Activated B cell treated with CpG ODN at 0.5 μM for 24 hours (primary cell): ENCODE data around the gene PPP1R18. TPM values are rescaled to one million over a fixed set of nuclear protein-coding genes. Genes with fewer than 3 reads are reported as not detected.

Experiments used
- ATAC-seq: fragments of 200-7000 bp; cut with Tn5 transposase; one replicate; pipeline ENCODE4 v1.10.0; 2021; ENCODE audit warnings: low read depth, mild to moderate bottlenecking, moderate library complexity
- CTCF ChIA-PET: fragments of 350-600 bp; sonication (Branson Sonifier 250); formaldehyde crosslinking; loops from one replicate; lab custom pipeline; 2021; ENCODE audit warnings: antibody characterized with exemption; lab: Charles Lee
- POLR2A ChIA-PET: fragments of 350-600 bp; sonication (Branson Sonifier 250); formaldehyde crosslinking; loops from one replicate; lab custom pipeline; 2021; ENCODE audit warnings: antibody characterized with exemption; lab: Charles Lee
- DNase-seq: peaks from one replicate; pipeline ENCODE4 v3.0.0; 2022
- H3K27ac Mint-ChIP-seq: one replicate; pipeline ENCODE4 v1.8.0; 2020; ENCODE audit warnings: mixed read lengths
- H3K27me3 Mint-ChIP-seq: one replicate; pipeline ENCODE4 v1.8.0; 2021; ENCODE audit warnings: mixed read lengths
- H3K36me3 Mint-ChIP-seq: one replicate; pipeline ENCODE4 v1.8.0; 2021; ENCODE audit warnings: low read depth, mixed read lengths
- H3K4me1 Mint-ChIP-seq: one replicate; pipeline ENCODE4 v1.8.0; 2021; ENCODE audit warnings: mixed read lengths
- H3K4me3 Mint-ChIP-seq: one replicate; pipeline ENCODE4 v1.8.0; 2020; ENCODE audit warnings: mild to moderate bottlenecking, mixed read lengths
- H3K9me3 Mint-ChIP-seq: one replicate; pipeline ENCODE4 v1.8.0; 2020; ENCODE audit warnings: mixed read lengths
- intact Hi-C: fragments of 100-400 bp; cut with micrococcal nuclease; formaldehyde crosslinking; loops from one replicate; pipeline ENCODE4 v1.15.1; 2024
- total RNA-seq: library from RNA; stranded (reverse); gene quantifications from 2 replicates; pipeline ENCODE4 v1.2.3, GENCODE V29; 2022
- TF ChIP-seq, protein P1 (sequence below): fragments of 200-600 bp; IDR thresholded peaks from one replicate; pipeline ENCODE4 v1.8.0; 2022; ENCODE audit warnings: antibody characterized with exemption, mild to moderate bottlenecking

The PPP1R18 gene
- total RNA-seq, 1 donor from 2014 or later: 104 TPM

DNA sequence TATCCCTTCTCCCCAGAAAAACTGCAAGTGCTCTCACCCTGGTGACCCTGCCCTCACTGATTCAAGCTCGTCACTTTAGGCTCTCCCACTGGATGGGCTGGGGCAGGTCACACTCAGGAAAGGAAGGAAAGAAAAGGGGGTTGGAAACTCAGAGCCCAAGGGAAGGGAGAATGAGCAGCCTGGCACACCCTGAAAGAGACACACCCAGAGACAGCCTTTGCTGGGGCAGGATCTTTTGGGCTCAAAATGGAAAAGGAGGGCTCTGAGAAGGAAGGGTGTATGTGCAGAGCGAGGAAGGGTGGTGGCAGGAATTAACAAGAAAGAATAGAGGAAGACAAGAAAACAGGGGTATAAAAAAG lies 2.5 kb downstream of the PPP1R18 start:
- intact Hi-C loops: loop anchor here (2.0 to 10.0 kb wide), 4 partner anchors 67 to 881 kb away; partner anchors contain the start of genes GTF2H4, MRPS18B, PPP1R10 and TRIM26
- peaks cover 82% of the 10 kb centered on the region for H3K4me1 Mint-ChIP-seq
- no peaks in the 10 kb centered on the region for H3K9me3 Mint-ChIP-seq
- H3K4me3 Mint-ChIP-seq: peak overlapping the region; percentile 92
- H3K36me3 Mint-ChIP-seq: peaks cover 59% of the 10 kb centered on the region
- POLR2A ChIA-PET: interaction anchor here (0.7 to 15.3 kb wide), 9 partner anchors 8 to 519 kb away, joined by 3 to 697 read pairs (median 4); partner anchors contain the start of genes ABCF1, MDC1, MRPS18B and PPP1R10
- H3K27me3 Mint-ChIP-seq: no peaks in the 10 kb centered on the region
- H3K27ac Mint-ChIP-seq: peak overlapping the region; percentile 99
- no peak for ATAC-seq
- CTCF ChIA-PET: interaction anchor here (1.0 to 15.7 kb wide), 2 partner anchors 12 to 44 kb away, joined by 4 to 576 read pairs; partner anchors contain the start of genes DHX16 and TUBB
- TF ChIP-seq, protein P1, sequence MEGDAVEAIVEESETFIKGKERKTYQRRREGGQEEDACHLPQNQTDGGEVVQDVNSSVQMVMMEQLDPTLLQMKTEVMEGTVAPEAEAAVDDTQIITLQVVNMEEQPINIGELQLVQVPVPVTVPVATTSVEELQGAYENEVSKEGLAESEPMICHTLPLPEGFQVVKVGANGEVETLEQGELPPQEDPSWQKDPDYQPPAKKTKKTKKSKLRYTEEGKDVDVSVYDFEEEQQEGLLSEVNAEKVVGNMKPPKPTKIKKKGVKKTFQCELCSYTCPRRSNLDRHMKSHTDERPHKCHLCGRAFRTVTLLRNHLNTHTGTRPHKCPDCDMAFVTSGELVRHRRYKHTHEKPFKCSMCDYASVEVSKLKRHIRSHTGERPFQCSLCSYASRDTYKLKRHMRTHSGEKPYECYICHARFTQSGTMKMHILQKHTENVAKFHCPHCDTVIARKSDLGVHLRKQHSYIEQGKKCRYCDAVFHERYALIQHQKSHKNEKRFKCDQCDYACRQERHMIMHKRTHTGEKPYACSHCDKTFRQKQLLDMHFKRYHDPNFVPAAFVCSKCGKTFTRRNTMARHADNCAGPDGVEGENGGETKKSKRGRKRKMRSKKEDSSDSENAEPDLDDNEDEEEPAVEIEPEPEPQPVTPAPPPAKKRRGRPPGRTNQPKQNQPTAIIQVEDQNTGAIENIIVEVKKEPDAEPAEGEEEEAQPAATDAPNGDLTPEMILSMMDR: no peak
- DNase-seq: no peak

DNA sequence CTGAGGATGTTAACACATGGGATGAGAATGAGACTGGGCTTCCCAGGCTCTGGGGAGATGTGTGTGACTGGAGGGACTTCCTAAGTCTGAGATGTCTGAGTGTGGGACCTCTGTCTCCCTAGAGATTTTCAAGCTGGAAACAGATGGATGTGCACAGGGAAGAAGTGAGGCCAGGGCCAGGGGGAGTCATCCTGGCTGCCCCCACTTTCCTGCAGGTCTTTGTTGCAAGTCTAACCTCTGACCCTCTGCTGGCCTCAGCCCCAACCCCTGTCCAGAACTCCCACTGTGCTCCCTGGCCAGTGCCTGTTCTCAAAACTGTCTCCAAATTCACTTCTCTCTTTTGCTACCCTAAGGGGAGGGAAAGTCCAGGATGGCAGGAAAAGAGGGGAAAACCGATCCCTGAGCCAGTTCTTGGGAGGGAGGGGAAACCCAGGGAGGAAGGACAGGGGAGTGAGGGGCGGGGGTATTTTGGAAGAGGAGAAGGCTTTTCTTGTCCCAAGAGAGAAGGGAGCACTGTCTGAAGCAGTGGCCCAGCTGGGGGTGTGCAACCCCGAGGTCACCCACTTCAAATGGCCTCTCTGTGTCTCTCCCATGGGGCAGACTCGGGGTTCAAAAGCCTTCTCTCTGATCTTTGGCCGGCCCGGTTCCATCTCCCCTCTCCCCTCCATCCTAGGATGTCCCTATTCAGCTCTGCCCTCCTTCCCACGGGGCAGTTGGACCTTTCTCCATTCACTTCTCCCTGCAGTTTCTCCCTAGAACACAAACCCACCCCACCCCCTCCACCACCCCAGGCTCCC lies 3.1 kb downstream of the PPP1R18 start:
- H3K4me3 Mint-ChIP-seq: peak overlapping the region; percentile 92
- intact Hi-C loops: loop anchor here (2.0 to 10.0 kb wide), 4 partner anchors 67 to 881 kb away; partner anchors contain the start of genes GTF2H4, MRPS18B, PPP1R10 and TRIM26
- H3K36me3 Mint-ChIP-seq: peaks cover 65% of the 10 kb centered on the region
- TF ChIP-seq, protein P1: no peak
- no peaks in the 10 kb centered on the region for H3K27me3 Mint-ChIP-seq
- H3K9me3 Mint-ChIP-seq: no peaks in the 10 kb centered on the region
- H3K27ac Mint-ChIP-seq: peak overlapping the region; percentile 99
- ChIA-PET CTCF (interaction anchor here (15.7 kb wide), 1 partner anchor 45 kb away, joined by 576 read pairs; the partner anchor contains the start of gene TUBB), POLR2A (interaction anchor here (0.6 to 15.3 kb wide), 13 partner anchors 9 to 520 kb away, joined by 3 to 697 read pairs (median 9); partner anchors contain the start of genes DHX16, MDC1, MRPS18B and NRM)
- H3K4me1 Mint-ChIP-seq: peaks cover 82% of the 10 kb centered on the region
- DNase-seq (no peak), ATAC-seq (no peak)

DNA sequence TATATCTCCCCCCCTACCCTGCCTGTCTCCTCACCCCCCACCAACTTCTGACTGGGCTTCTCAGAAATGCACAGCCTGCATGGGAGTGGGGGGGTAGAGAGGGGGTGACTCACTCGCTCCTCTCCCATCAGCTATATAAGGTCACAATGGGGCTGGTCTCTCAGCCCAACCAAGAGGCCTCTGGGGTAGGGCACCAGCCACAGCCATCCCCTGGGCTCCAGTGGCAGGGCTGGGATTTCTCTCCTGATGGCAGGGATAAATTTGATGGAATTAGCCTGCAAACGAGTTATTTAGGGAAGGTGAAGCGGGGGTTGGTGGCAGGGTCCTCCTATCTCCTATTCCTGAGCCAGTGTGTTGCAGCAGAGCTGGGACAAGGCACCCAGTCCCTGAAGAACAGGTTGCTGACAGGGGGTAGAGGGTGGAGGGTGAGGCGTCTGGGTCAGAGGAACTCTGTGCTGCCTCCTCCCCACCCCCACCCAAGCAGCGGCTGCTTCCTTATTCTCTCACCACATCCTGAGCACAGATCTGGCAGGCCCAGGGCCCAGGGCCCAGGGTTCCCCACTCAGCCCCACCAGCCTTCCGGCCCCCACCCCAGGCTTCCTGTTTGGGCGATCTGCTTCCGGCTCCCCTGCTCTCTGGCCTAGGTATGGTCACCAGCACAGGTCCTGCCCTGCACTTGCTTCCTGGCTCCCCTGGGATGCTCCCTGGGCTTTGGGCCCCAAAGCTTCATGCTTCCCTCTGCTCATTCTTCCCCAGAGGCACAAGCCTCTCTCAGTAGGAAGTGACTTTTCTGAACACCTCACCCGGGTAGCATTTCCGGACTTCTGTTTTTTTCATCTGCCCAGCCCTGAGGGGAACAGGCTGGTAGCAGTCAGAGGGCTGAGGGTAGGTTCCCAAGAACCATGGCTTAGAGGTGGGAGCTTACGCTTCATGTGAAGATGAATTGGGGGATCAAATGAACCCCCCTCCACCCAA lies 4.0 kb downstream of the PPP1R18 start:
- Mint-ChIP-seq H3K4me3 (peak overlapping the region; percentile 92), H3K27me3 (no peaks in the 10 kb centered on the region), H3K4me1 (peaks cover 72% of the 10 kb centered on the region), H3K27ac (peak overlapping the region; percentile 99), H3K9me3 (no peaks in the 10 kb centered on the region), H3K36me3 (peaks cover 69% of the 10 kb centered on the region)
- intact Hi-C loops: loop anchor here (1.0 to 10.0 kb wide), 7 partner anchors 9 to 882 kb away; partner anchors contain the start of genes DHX16, GTF2H4, MDC1 and MRPS18B
- ATAC-seq (peak; percentile 59), DNase-seq (peak; percentile 80)
- CTCF ChIA-PET: interaction anchor here (2.1 to 15.7 kb wide), 3 partner anchors 7 to 46 kb away, joined by 7 to 576 read pairs (median 58); partner anchors contain the start of genes MDC1, NRM and TUBB
- TF ChIP-seq, protein P1: no peak
- POLR2A ChIA-PET: interaction anchor here (0.6 to 15.3 kb wide), 14 partner anchors 7 to 229 kb away, joined by 3 to 697 read pairs (median 7); partner anchors contain the start of genes DHX16, MDC1, MRPS18B and NRM

DNA sequence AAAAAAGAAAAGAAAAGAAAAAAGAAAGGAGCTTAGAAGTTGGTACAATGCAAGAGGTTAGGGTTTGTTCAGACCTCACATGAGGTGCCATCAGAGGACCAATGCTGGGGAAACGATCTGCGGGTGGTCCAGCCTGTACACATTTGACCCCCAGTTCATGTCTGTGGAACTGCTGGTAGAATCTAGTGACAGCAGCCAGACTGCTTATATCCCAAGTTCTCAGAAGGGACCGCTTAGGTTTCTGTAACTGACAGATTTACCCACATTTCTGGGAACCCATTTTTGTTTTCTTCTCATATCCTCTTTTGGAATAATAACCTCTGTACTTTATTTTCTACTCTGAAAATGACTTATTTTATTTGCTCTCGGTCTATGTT lies 4.7 kb downstream of the PPP1R18 start:
- Mint-ChIP-seq H3K4me1 (peaks cover 69% of the 10 kb centered on the region), H3K4me3 (peak overlapping the region; percentile 92), H3K36me3 (peaks cover 74% of the 10 kb centered on the region), H3K27ac (peak overlapping the region; percentile 99), H3K27me3 (no peaks in the 10 kb centered on the region), H3K9me3 (no peaks in the 10 kb centered on the region)
- intact Hi-C loops: loop anchor here (1.0 to 10.0 kb wide), 7 partner anchors 8 to 883 kb away; partner anchors contain the start of genes DHX16, GTF2H4, MDC1 and MRPS18B
- TF ChIP-seq, protein P1: no peak
- ATAC-seq (no peak), DNase-seq (no peak)
- CTCF ChIA-PET: interaction anchor here (2.1 to 15.7 kb wide), 3 partner anchors 8 to 47 kb away, joined by 7 to 576 read pairs (median 58); partner anchors contain the start of genes MDC1, NRM and TUBB
- POLR2A ChIA-PET: interaction anchor here (1.0 to 15.3 kb wide), 11 partner anchors 8 to 228 kb away, joined by 3 to 697 read pairs (median 5); partner anchors contain the start of genes DHX16, MDC1, MRPS18B and NRM
